GM23338 (cell line): Measurements from ENCODE around the gene ARSI. TPM values are rescaled to one million over a fixed set of nuclear protein-coding genes. Genes with fewer than 3 reads are reported as not detected.

ENCODE experiments used
- ATAC-seq: fragments of 200-7000 bp; cut with Tn5 transposase; 3 replicates; pipeline ENCODE4 v1.9.1; 2020
- DNase-seq: peaks from one replicate; pipeline ENCODE4 v3.0.0-alpha.2; 2015; ENCODE audit warnings: low spot score
- H2AFZ ChIP-seq: fragments of 200-600 bp; sonication (generic); 2 replicates; pipeline ENCODE4 v1.8.0; 2016; ENCODE audit warnings: antibody characterized with exemption, mild to moderate bottlenecking, moderate library complexity
- H3F3A ChIP-seq: fragments of 200-600 bp; sonication (generic); replicated peaks from 2 replicates; pipeline ENCODE4 v1.8.0; 2017; ENCODE audit warnings: antibody characterized with exemption, mixed run types, low read depth
- H3K27ac ChIP-seq: fragments of 200-600 bp; sonication (generic); 2 replicates; pipeline ENCODE4 v1.6.1; 2016; ENCODE audit warnings: low read depth
- H3K27me3 ChIP-seq: fragments of 200-600 bp; sonication (generic); 2 replicates; pipeline ENCODE4 v1.8.0; 2016; ENCODE audit warnings: mild to moderate bottlenecking, mixed run types, moderate library complexity; ENCODE audit not compliant: insufficient read depth
- H3K36me3 ChIP-seq: fragments of 200-600 bp; sonication (generic); 2 replicates; pipeline ENCODE4 v1.8.0; 2016; ENCODE audit warnings: mild to moderate bottlenecking; ENCODE audit not compliant: insufficient read depth
- H3K4me1 ChIP-seq: fragments of 200-600 bp; sonication (generic); 2 replicates; pipeline ENCODE4 v1.8.0; 2016; ENCODE audit warnings: mild to moderate bottlenecking, moderate library complexity; ENCODE audit not compliant: insufficient read depth
- H3K4me2 ChIP-seq: fragments of 200-600 bp; sonication (generic); 2 replicates; pipeline ENCODE4 v1.7.1; 2017; ENCODE audit warnings: mixed run types
- H3K4me3 ChIP-seq: fragments of 200-600 bp; sonication (generic); 2 replicates; pipeline ENCODE4 v1.6.1; 2016; ENCODE audit warnings: mixed run types
- H3K79me2 ChIP-seq: fragments of 200-600 bp; sonication (generic); replicated peaks from 2 replicates; pipeline ENCODE4 v1.8.0; 2017; ENCODE audit warnings: mild to moderate bottlenecking; ENCODE audit not compliant: insufficient read depth
- H3K9me2 ChIP-seq: fragments of 200-600 bp; sonication (generic); 2 replicates; pipeline ENCODE4 v1.8.0; 2017; ENCODE audit not compliant: insufficient read depth
- H4K20me1 ChIP-seq: fragments of 200-600 bp; sonication (generic); replicated peaks from 2 replicates; pipeline ENCODE4 v1.8.0; 2017; ENCODE audit warnings: mild to moderate bottlenecking; ENCODE audit not compliant: insufficient read depth
- H3K27ac Mint-ChIP-seq: 2 replicates; pipeline ENCODE4 v1.8.0; 2020; ENCODE audit warnings: inconsistent platforms, mild to moderate bottlenecking, moderate library complexity, mixed read lengths
- H3K27me3 Mint-ChIP-seq: 3 replicates; pipeline ENCODE4 v1.8.0; 2022; ENCODE audit warnings: low read depth, mild to moderate bottlenecking, moderate library complexity, mixed read lengths, inconsistent platforms; ENCODE audit not compliant: insufficient read depth, poor library complexity
- H3K36me3 Mint-ChIP-seq: 3 replicates; pipeline ENCODE4 v1.8.0; 2021; ENCODE audit warnings: low read depth, mild to moderate bottlenecking, inconsistent platforms, moderate library complexity, mixed read lengths
- H3K4me1 Mint-ChIP-seq: 3 replicates; pipeline ENCODE4 v1.8.0; 2020; ENCODE audit warnings: mild to moderate bottlenecking, inconsistent platforms, mixed read lengths
- H3K4me3 Mint-ChIP-seq: 3 replicates; pipeline ENCODE4 v1.8.0; 2021; ENCODE audit warnings: moderate library complexity, mild to moderate bottlenecking, inconsistent platforms, mixed read lengths
- H3K9me3 Mint-ChIP-seq: 3 replicates; pipeline ENCODE4 v1.8.0; 2020; ENCODE audit warnings: moderate library complexity, mild to moderate bottlenecking, inconsistent platforms, mixed read lengths
- CREB1 ChIP-seq: fragments of 250-450 bp; sonication (Bioruptor Pico); IDR thresholded peaks from 2 replicates; pipeline ENCODE4 v1.5.0; 2020; ENCODE audit warnings: low read depth, mild to moderate bottlenecking, moderate library complexity
- CTCF ChIP-seq, 2 experiments: fragments of 200-600 bp in 1 of 2; sonication (generic) in 1 of 2; conservative IDR thresholded peaks; 2 replicates each; pipeline versions ENCODE4 v1.5.1 to v1.6.1; 2016 to 2017; ENCODE audit warnings: antibody characterized with exemption in 2 of 2, low read depth in 2 of 2, mild to moderate bottlenecking in 2 of 2, moderate library complexity in 1 of 2
- ETS1 ChIP-seq: IDR thresholded peaks from 2 replicates; pipeline ENCODE4 v1.6.1; 2016; ENCODE audit warnings: antibody characterized with exemption
- EZH2 ChIP-seq: fragments of 200-600 bp; sonication (generic); IDR thresholded peaks from one replicate; pipeline ENCODE4 v1.8.0; 2017; ENCODE audit warnings: antibody characterized with exemption, mild to moderate bottlenecking, low read depth; ENCODE audit not compliant: unreplicated experiment
- EZH2phosphoT487 ChIP-seq: fragments of 200-600 bp; sonication (generic); IDR thresholded peaks from one replicate; pipeline ENCODE4 v1.8.1; 2018; ENCODE audit warnings: antibody characterized with exemption; ENCODE audit not compliant: unreplicated experiment
- JUNB ChIP-seq: IDR thresholded peaks from one replicate; pipeline ENCODE4 v1.6.1; 2016; ENCODE audit warnings: antibody characterized with exemption; ENCODE audit not compliant: unreplicated experiment
- NANOG ChIP-seq: IDR thresholded peaks from 2 replicates; pipeline ENCODE4 v1.6.1; 2016; ENCODE audit warnings: antibody characterized with exemption, borderline replicate concordance
- POLR2AphosphoS5 ChIP-seq: IDR thresholded peaks from 2 replicates; pipeline ENCODE4 v1.6.1; 2016; ENCODE audit warnings: antibody characterized with exemption, low read depth
- REST ChIP-seq: IDR thresholded peaks from one replicate; pipeline ENCODE4 v1.6.1; 2018; ENCODE audit warnings: antibody characterized with exemption; ENCODE audit not compliant: unreplicated experiment
- STAT1 ChIP-seq: IDR thresholded peaks from one replicate; pipeline ENCODE4 v1.6.1; 2016; ENCODE audit warnings: antibody characterized with exemption; ENCODE audit not compliant: unreplicated experiment
- ZNF114 ChIP-seq: fragments of 250-450 bp; sonication (Bioruptor Pico); IDR thresholded peaks from 2 replicates; pipeline ENCODE4 v1.5.0; 2020; ENCODE audit warnings: mild to moderate bottlenecking, moderate library complexity
- ZNF331 ChIP-seq: fragments of 250-450 bp; sonication (Bioruptor Pico); IDR thresholded peaks from 2 replicates; pipeline ENCODE4 v1.5.0; 2020; ENCODE audit warnings: low read depth, mild to moderate bottlenecking, moderate library complexity
- ZNF462 ChIP-seq: fragments of 250-450 bp; sonication (Bioruptor Pico); IDR thresholded peaks from 2 replicates; pipeline ENCODE4 v1.5.0; 2020; ENCODE audit warnings: mild to moderate bottlenecking, moderate library complexity
- polyA plus RNA-seq: library from polyadenylated mRNA; unstranded; fragments of >200 nt; fragmentation: Nextera tagmentation; extraction: Ambion mirVana; gene quantifications from 2 replicates; pipeline ENCODE4 v1.2.1, GENCODE V29; 2016
- total RNA-seq: library from RNA; depleted of rRNA; stranded (reverse); fragments of >200 nt; shearing (Covaris generic); gene quantifications from 2 replicates; pipeline ENCODE4 v1.2.3, GENCODE V29; 2014

ARSI gene
- total and polyA plus RNA-seq, 2 experiments from 2014 or later, result 0.99 to 6.9 TPM

GRCh38 chr5:150281987-150282386 lies 20.7 kb downstream of the ARSI start:
- H3F3A ChIP-seq, result no peaks in the 10 kb centered on the region
- H3K4me1 ChIP-seq, result no peaks in the 10 kb centered on the region
- no peak overlapping the region for H2AFZ ChIP-seq
- TF ChIP-seq JUNB, result no peak
- TF ChIP-seq ZNF114 (CRISPR knock-in tag), result no peak
- TF ChIP-seq EZH2phosphoT487, result no peak
- TF ChIP-seq ETS1, result no peak
- TF ChIP-seq REST, result no peak
- no peak for TF ChIP-seq NANOG
- no peak for TF ChIP-seq POLR2AphosphoS5
- TF ChIP-seq CTCF (conservative IDR thresholded peaks at IDR 0.05; ENCODE audit: low read depth in 2 of 2), result no peak
- TF ChIP-seq CREB1 (CRISPR knock-in tag), result no peak
- no peak for TF ChIP-seq ZNF462
- TF ChIP-seq STAT1, result no peak
- TF ChIP-seq ZNF331 (CRISPR knock-in tag), result no peak
- no peak for TF ChIP-seq EZH2
- no peaks in the 10 kb centered on the region for H3K27me3 ChIP-seq
- H3K4me2 ChIP-seq, result no peak overlapping the region
- no peaks in the 10 kb centered on the region for H3K9me2 ChIP-seq
- Mint-ChIP-seq H3K36me3 (no peaks in the 10 kb centered on the region), H3K27ac (no peak overlapping the region), H3K4me1 (peaks cover 2% of the 10 kb centered on the region), H3K27me3 (peaks cover 3% of the 10 kb centered on the region), H3K9me3 (no peaks in the 10 kb centered on the region), H3K4me3 (no peak overlapping the region)
- no peaks in the 10 kb centered on the region for H3K36me3 ChIP-seq
- no peak for DNase-seq
- H3K27ac ChIP-seq, result no peak overlapping the region
- no peak for ATAC-seq
- no peaks in the 10 kb centered on the region for H4K20me1 ChIP-seq
- H3K4me3 ChIP-seq, result no peak overlapping the region
- H3K79me2 ChIP-seq, result no peaks in the 10 kb centered on the region
